IMR-90 (cell line): ENCODE results near the gene NEUROD2. TPM values are rescaled to one million over a fixed set of nuclear protein-coding genes. Genes with fewer than 3 reads are reported as not detected.

Source experiments
- ATAC-seq: fragments of 200-7000 bp; cut with Tn5 transposase; 2 replicates; pipeline ENCODE4 v1.9.1; 2020; ENCODE audit warnings: low read depth, mild to moderate bottlenecking, moderate library complexity
- BruUV-seq: library from RNA; stranded (reverse); fragments of 400-500 nt; replicated peaks from 2 replicates; lab custom pipeline; 2021; lab: Mats Ljungman, UMichigan
- CTCF ChIA-PET: fragments of 300-600 bp; formaldehyde crosslinking; extraction: SDS; loops from one replicate; lab custom pipeline; 2021; ENCODE audit warnings: antibody characterized with exemption; lab: Yijun Ruan, JAX
- POLR2A ChIA-PET: fragments of 300-600 bp; sonication (Branson Sonifier 250); formaldehyde crosslinking; loops from one replicate; lab custom pipeline; 2022; ENCODE audit warnings: antibody characterized with exemption; ENCODE audit not compliant: unreplicated experiment; lab: Charles Lee
- DNase-seq: peaks from one replicate; pipeline ENCODE4 v3.0.0; 2013
- H2AFZ ChIP-seq: replicated peaks from 2 replicates; pipeline ENCODE3; 2013; ENCODE audit warnings: low read length, mild to moderate bottlenecking; ENCODE audit not compliant: poor library complexity
- H2AK5ac ChIP-seq: 2 replicates; pipeline ENCODE4 v1.6.1; 2013; ENCODE audit warnings: low read depth, low read length, inconsistent platforms
- H2AK9ac ChIP-seq: replicated peaks from 2 replicates; pipeline ENCODE3; 2013; ENCODE audit warnings: mild to moderate bottlenecking, low read depth, low read length, moderate library complexity; ENCODE audit not compliant: poor library complexity
- H2BK120ac ChIP-seq: 2 replicates; pipeline ENCODE4 v1.6.1; 2013; ENCODE audit warnings: low read depth, low read length, inconsistent platforms
- H2BK15ac ChIP-seq: 3 replicates; pipeline ENCODE4 v1.6.1; 2013; ENCODE audit warnings: low read depth, low read length, inconsistent platforms
- H2BK20ac ChIP-seq: 2 replicates; pipeline ENCODE4 v1.6.1; 2013; ENCODE audit warnings: low read depth, mild to moderate bottlenecking, inconsistent platforms, low read length, moderate library complexity
- H2BK5ac ChIP-seq: 2 replicates; pipeline ENCODE4 v1.6.1; 2013; ENCODE audit warnings: mild to moderate bottlenecking, low read depth, low read length, inconsistent platforms; ENCODE audit not compliant: poor library complexity, severe bottlenecking
- H3K14ac ChIP-seq: replicated peaks from 2 replicates; pipeline ENCODE4 v1.6.1; 2013; ENCODE audit warnings: low read depth, low read length, inconsistent platforms
- H3K18ac ChIP-seq: 2 replicates; pipeline ENCODE4 v1.6.1; 2013; ENCODE audit warnings: low read depth, low read length, control low read depth
- H3K23ac ChIP-seq: 2 replicates; pipeline ENCODE4 v1.6.1; 2013; ENCODE audit warnings: low read depth, low read length, inconsistent platforms
- H3K27ac ChIP-seq: 2 replicates; pipeline ENCODE4 v1.5.1; 2013; ENCODE audit warnings: mild to moderate bottlenecking, control low read depth, low read length; ENCODE audit not compliant: insufficient read depth
- H3K27me3 ChIP-seq: 2 replicates; pipeline ENCODE4 v1.6.1; 2013; ENCODE audit warnings: low read length; ENCODE audit not compliant: control insufficient read depth, insufficient read depth
- H3K36me3 ChIP-seq: 2 replicates; pipeline ENCODE4 v1.6.1; 2013; ENCODE audit warnings: low read length, mixed read lengths; ENCODE audit not compliant: control insufficient read depth, insufficient read depth
- H3K4ac ChIP-seq: 2 replicates; pipeline ENCODE4 v1.6.1; 2013; ENCODE audit warnings: low read depth, low read length, inconsistent platforms
- H3K4me1 ChIP-seq: 2 replicates; pipeline ENCODE4 v1.6.1; 2013; ENCODE audit warnings: low read length, mixed read lengths; ENCODE audit not compliant: control insufficient read depth, insufficient read depth
- H3K4me2 ChIP-seq: 2 replicates; pipeline ENCODE4 v1.6.1; 2013; ENCODE audit warnings: low read depth, mild to moderate bottlenecking, control low read depth, low read length, moderate library complexity
- H3K4me3 ChIP-seq: 2 replicates; pipeline ENCODE4 v1.5.1; 2013; ENCODE audit warnings: low read depth, mild to moderate bottlenecking, control low read depth, low read length, moderate library complexity; ENCODE audit not compliant: insufficient read depth
- H3K56ac ChIP-seq: 2 replicates; pipeline ENCODE4 v1.6.1; 2013; ENCODE audit warnings: low read length, inconsistent platforms; ENCODE audit not compliant: insufficient read depth; ENCODE audit errors: extremely low read depth
- H3K79me1 ChIP-seq, 2 experiments: 2 replicates each; pipeline ENCODE4 v1.6.1; 2013; ENCODE audit warnings: low read length in 2 of 2, inconsistent platforms in 1 of 2, low read depth in 1 of 2
- H3K9ac ChIP-seq: 2 replicates; pipeline ENCODE4 v1.6.1; 2013; ENCODE audit warnings: low read depth, low read length, control low read depth
- H3K9me1 ChIP-seq: 2 replicates; pipeline ENCODE4 v1.6.1; 2013; ENCODE audit warnings: low read length, inconsistent platforms; ENCODE audit not compliant: insufficient read depth
- H3K9me3 ChIP-seq: 2 replicates; pipeline ENCODE4 v1.6.1; 2013; ENCODE audit warnings: low read length; ENCODE audit not compliant: control insufficient read depth, insufficient read depth
- H4K20me1 ChIP-seq: 2 replicates; pipeline ENCODE4 v1.6.1; 2013; ENCODE audit warnings: low read length, inconsistent platforms; ENCODE audit not compliant: insufficient read depth
- H4K5ac ChIP-seq: 2 replicates; pipeline ENCODE4 v1.6.1; 2013; ENCODE audit warnings: mild to moderate bottlenecking, low read depth, low read length, control low read depth
- H4K8ac ChIP-seq, 2 experiments: 2 replicates each; pipeline ENCODE4 v1.6.1; 2013; ENCODE audit warnings: low read depth in 2 of 2, low read length in 2 of 2, control low read depth in 1 of 2, inconsistent platforms in 1 of 2
- H4K91ac ChIP-seq: 2 replicates; pipeline ENCODE4 v1.6.1; 2013; ENCODE audit warnings: low read depth, low read length, inconsistent platforms; ENCODE audit not compliant: insufficient read depth
- CHD1 ChIP-seq: IDR thresholded peaks from 2 replicates; pipeline ENCODE4 v1.6.1; 2012; ENCODE audit warnings: low read depth, low read length, improper control_type of control experiment
- MAFK ChIP-seq: IDR thresholded peaks from 2 replicates; pipeline ENCODE4 v1.6.1; 2012; ENCODE audit warnings: low read depth, low read length, improper control_type of control experiment
- MAZ ChIP-seq: IDR thresholded peaks from 2 replicates; pipeline ENCODE4 v1.6.1; 2012; ENCODE audit warnings: low read depth, mild to moderate bottlenecking, low read length, improper control_type of control experiment, moderate library complexity, borderline replicate concordance
- RCOR1 ChIP-seq: IDR thresholded peaks from 2 replicates; pipeline ENCODE4 v1.6.1; 2012; ENCODE audit warnings: mild to moderate bottlenecking, low read length, improper control_type of control experiment; ENCODE audit not compliant: insufficient replicate concordance
- RFX5 ChIP-seq: IDR thresholded peaks from 2 replicates; pipeline ENCODE4 v1.8.0; 2012; ENCODE audit warnings: low read depth, mild to moderate bottlenecking, low read length, moderate library complexity
- WGBS, 2 experiments: methylation state at CpG; one replicate each; pipeline versions ENCODE4 v1.1.5 to v1.1.7; 2013; ENCODE audit warnings: missing lambda C conversion rate in 2 of 2; ENCODE audit not compliant: insufficient read length in 1 of 2; ENCODE audit errors: extremely low coverage in 2 of 2; 5-methylcytosine and 5-hydroxymethylcytosine counted together
- dilution Hi-C: fragments of 300-500 bp; cut with HindIII; formaldehyde crosslinking; loops from one replicate; pipeline ENCODE4 v1.14.3; 2018; ENCODE audit warnings: low sequenced_read_pairs; ENCODE audit not compliant: unreplicated experiment
- in situ Hi-C: fragments of 300-500 bp; cut with MboI; formaldehyde crosslinking; loops from 3 replicates; pipeline ENCODE4 v1.14.3; 2019; ENCODE audit warnings: low sequenced_read_pairs, inconsistent platforms, mixed read lengths
- intact Hi-C: fragments of 100-400 bp; cut with micrococcal nuclease; formaldehyde crosslinking; loops from 2 replicates; pipeline ENCODE4 v1.10.0; 2022
- polyA plus RNA-seq, 3 experiments: library from polyadenylated mRNA; depleted of rRNA; stranded (reverse); fragments of >200 nt; gene quantifications; 2 replicates each; pipeline ENCODE4 v1.2.3, GENCODE V29; 2012; ENCODE audit warnings: low replicate concordance in 1 of 3
- total RNA-seq: library from RNA; depleted of rRNA; stranded (reverse); fragments of >200 nt; gene quantifications from 2 replicates; pipeline ENCODE4 v1.2.3, GENCODE V29; 2012
- TF ChIP-seq, protein P1 (sequence below): fragments of 150-350 bp; IDR thresholded peaks from 2 replicates; pipeline ENCODE4 v1.6.1; 2017; ENCODE audit warnings: mild to moderate bottlenecking, antibody characterized with exemption, low read length, low read depth
- TF ChIP-seq, protein P2 (sequence below): fragments of 150-350 bp; IDR thresholded peaks from 2 replicates; pipeline ENCODE4 v1.6.1; 2016; ENCODE audit warnings: low read depth, mild to moderate bottlenecking, low read length, moderate library complexity, borderline replicate concordance

NEUROD2 gene
- total and polyA plus RNA-seq, 2 of the 4 experiments (the other 2 are of a cell fraction): not detected

DNA sequence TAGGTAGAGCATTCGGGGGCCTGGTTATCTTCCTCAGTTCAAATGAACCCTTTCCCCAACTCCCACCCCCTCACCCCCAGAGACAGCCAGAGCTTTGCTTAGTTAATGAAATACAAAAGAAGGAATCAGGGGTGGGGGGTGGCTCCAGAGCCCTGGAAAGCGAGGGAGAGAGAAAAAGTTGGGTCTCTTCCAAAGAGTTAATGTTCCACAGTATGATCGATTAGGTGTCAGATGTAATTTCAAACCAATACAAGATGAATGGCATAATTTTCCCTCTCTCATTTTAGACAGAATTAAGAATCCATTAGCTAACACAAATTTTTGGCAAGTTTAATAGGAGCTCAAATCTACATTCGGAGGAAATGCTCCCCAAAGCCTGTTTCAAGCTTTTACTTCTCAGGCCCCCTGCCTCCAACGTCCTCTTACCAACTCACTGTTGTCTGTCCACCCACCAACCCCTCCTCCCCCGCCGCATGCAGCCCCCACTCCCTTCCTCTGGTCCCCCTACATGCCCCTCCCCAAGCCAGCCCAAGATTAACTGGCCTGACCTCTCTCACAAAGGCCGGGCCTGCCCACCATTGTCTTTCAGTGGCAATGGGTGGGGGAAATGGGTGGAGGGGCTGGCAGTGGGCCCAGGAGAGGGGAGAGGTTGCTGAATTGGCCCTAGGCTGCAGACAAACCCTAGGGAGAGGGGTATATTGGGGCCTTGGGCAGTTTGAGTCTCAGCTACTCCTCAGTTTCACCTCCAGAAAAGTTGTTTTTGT, 28.2 kb downstream of the NEUROD2 start (continued):
- TF ChIP-seq RCOR1: no peak

DNA sequence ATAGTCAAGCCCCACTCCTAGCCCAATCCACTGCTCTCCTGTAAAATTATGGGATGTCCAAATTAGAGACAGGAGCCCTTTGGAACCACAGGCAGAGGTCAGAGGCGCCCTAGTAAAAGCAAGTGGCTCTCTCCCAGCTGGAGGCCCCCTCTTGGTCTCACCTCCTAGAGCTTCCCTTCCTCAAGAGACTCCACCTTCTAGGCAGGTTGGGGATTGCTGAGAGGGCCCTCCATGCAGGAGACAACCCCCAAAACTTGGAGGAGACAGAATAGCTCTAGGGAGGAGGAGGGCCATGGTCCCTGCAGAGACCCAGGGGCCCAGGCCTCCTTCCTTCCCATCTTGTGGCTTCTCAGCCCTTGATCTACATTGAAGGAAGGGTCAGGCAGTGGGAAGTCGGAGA, 29.4 kb downstream of the NEUROD2 start:
- Histone ChIP-seq H3K56ac (no peak overlapping the region), H3K9me3 (no peaks in the 10 kb centered on the region), H3K27me3 (peaks cover 29% of the 10 kb centered on the region), H3K79me1 (no peaks in the 10 kb centered on the region), H3K9me1 (0 out of 2 replicates have a peak, but pooled peaks cover 4% of the 10 kb centered on the region), H3K4me1 (no peaks in the 10 kb centered on the region), H3K18ac (no peak overlapping the region), H2AFZ (no peak overlapping the region), H3K4ac (no peak overlapping the region), H3K4me3 (no peak overlapping the region), H3K23ac (no peak overlapping the region), H4K20me1 (no peaks in the 10 kb centered on the region), H2AK9ac (no peak overlapping the region), H3K4me2 (no peak overlapping the region), H2BK5ac (no peak overlapping the region), H4K91ac (no peak overlapping the region), H3K27ac (no peak overlapping the region), H2BK120ac (no peak overlapping the region), H4K8ac (no peak overlapping the region), H3K36me3 (no peaks in the 10 kb centered on the region), H3K14ac (no peak overlapping the region), H4K5ac (no peak overlapping the region), H3K9ac (no peak overlapping the region), H2BK15ac (no peak overlapping the region), H2AK5ac (no peak overlapping the region), H2BK20ac (no peak overlapping the region)
- DNase-seq: no peak
- intact Hi-C loops (no loop called here), in situ Hi-C loops (no loop called here), dilution Hi-C loops (no loop called here)
- ChIA-PET POLR2A (no interaction called here), CTCF (interaction anchor here (0.6 kb wide), 1 partner anchor 282 kb away, joined by 3 read pairs; no protein-coding TSS in a partner anchor)
- no peak for ATAC-seq
- no CpG with 5 or more reads among the region's 2 CpGs for WGBS, 2 experiments
- no TSS peak for BruUV-seq
- TF ChIP-seq MAFK (no peak), CHD1 (no peak), MAZ (no peak), RFX5 (no peak)
- TF ChIP-seq, protein P1, sequence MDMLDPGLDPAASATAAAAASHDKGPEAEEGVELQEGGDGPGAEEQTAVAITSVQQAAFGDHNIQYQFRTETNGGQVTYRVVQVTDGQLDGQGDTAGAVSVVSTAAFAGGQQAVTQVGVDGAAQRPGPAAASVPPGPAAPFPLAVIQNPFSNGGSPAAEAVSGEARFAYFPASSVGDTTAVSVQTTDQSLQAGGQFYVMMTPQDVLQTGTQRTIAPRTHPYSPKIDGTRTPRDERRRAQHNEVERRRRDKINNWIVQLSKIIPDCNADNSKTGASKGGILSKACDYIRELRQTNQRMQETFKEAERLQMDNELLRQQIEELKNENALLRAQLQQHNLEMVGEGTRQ: no peak
- TF ChIP-seq, protein P2, sequence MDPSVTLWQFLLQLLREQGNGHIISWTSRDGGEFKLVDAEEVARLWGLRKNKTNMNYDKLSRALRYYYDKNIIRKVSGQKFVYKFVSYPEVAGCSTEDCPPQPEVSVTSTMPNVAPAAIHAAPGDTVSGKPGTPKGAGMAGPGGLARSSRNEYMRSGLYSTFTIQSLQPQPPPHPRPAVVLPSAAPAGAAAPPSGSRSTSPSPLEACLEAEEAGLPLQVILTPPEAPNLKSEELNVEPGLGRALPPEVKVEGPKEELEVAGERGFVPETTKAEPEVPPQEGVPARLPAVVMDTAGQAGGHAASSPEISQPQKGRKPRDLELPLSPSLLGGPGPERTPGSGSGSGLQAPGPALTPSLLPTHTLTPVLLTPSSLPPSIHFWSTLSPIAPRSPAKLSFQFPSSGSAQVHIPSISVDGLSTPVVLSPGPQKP: no peak
